HEK293 (cell line): ENCODE measurements around the gene EIF3L.

Experiments
- GFI1B ChIP-seq: fragments of 450-650 bp; formaldehyde crosslinking; IDR thresholded peaks from 2 replicates; pipeline ENCODE4 v1.5.1; 2016; ENCODE audit warnings: missing biosample characterization, missing genetic modification characterization
- INSM2 ChIP-seq: fragments of 450-650 bp; formaldehyde crosslinking; IDR thresholded peaks from 2 replicates; pipeline ENCODE4 v1.5.1; 2016; ENCODE audit warnings: missing biosample characterization, missing genetic modification characterization
- PRDM4 ChIP-seq: fragments of 450-650 bp; formaldehyde crosslinking; IDR thresholded peaks from 2 replicates; pipeline ENCODE4 v1.5.1; 2017; ENCODE audit warnings: missing biosample characterization, missing genetic modification characterization
- PRDM6 ChIP-seq: fragments of 450-650 bp; formaldehyde crosslinking; IDR thresholded peaks from 2 replicates; pipeline ENCODE4 v1.5.1; 2017; ENCODE audit warnings: missing biosample characterization, missing genetic modification characterization
- ZBTB49 ChIP-seq: fragments of 450-650 bp; formaldehyde crosslinking; IDR thresholded peaks from 2 replicates; pipeline ENCODE4 v1.5.1; 2016; ENCODE audit warnings: missing biosample characterization, missing genetic modification characterization, low read depth
- ZNF157 ChIP-seq: fragments of 450-650 bp; formaldehyde crosslinking; IDR thresholded peaks from 2 replicates; pipeline ENCODE4 v1.5.1; 2016; ENCODE audit warnings: missing biosample characterization, missing genetic modification characterization
- ZNF175 ChIP-seq: fragments of 450-650 bp; formaldehyde crosslinking; IDR thresholded peaks from 2 replicates; pipeline ENCODE4 v1.5.1; 2016; ENCODE audit warnings: missing biosample characterization, missing genetic modification characterization
- ZNF202 ChIP-seq: fragments of 450-650 bp; formaldehyde crosslinking; IDR thresholded peaks from 2 replicates; pipeline ENCODE4 v1.5.1; 2016; ENCODE audit warnings: missing biosample characterization, missing genetic modification characterization, borderline replicate concordance
- ZNF223 ChIP-seq: fragments of 450-650 bp; formaldehyde crosslinking; IDR thresholded peaks from 2 replicates; pipeline ENCODE4 v1.5.1; 2016; ENCODE audit warnings: missing biosample characterization, missing genetic modification characterization
- ZNF248 ChIP-seq: fragments of 450-650 bp; formaldehyde crosslinking; IDR thresholded peaks from 2 replicates; pipeline ENCODE4 v1.5.1; 2017; ENCODE audit warnings: missing biosample characterization, missing genetic modification characterization
- ZNF266 ChIP-seq: fragments of 450-650 bp; formaldehyde crosslinking; IDR thresholded peaks from 2 replicates; pipeline ENCODE4 v1.5.1; 2016; ENCODE audit warnings: missing biosample characterization, missing genetic modification characterization, low read depth
- ZNF394 ChIP-seq: fragments of 450-650 bp; formaldehyde crosslinking; IDR thresholded peaks from 2 replicates; pipeline ENCODE4 v1.5.1; 2016; ENCODE audit warnings: missing biosample characterization, missing genetic modification characterization, mild to moderate bottlenecking, moderate library complexity, borderline replicate concordance
- ZNF501 ChIP-seq: fragments of 450-650 bp; formaldehyde crosslinking; IDR thresholded peaks from 2 replicates; pipeline ENCODE4 v1.5.1; 2016; ENCODE audit warnings: missing biosample characterization, missing genetic modification characterization
- ZNF510 ChIP-seq: fragments of 450-650 bp; formaldehyde crosslinking; IDR thresholded peaks from 2 replicates; pipeline ENCODE4 v1.5.1; 2018; ENCODE audit warnings: mild to moderate bottlenecking, missing genetic modification characterization, missing biosample characterization; ENCODE audit not compliant: insufficient replicate concordance
- ZNF514 ChIP-seq: fragments of 450-650 bp; formaldehyde crosslinking; IDR thresholded peaks from 2 replicates; pipeline ENCODE4 v1.5.1; 2016; ENCODE audit warnings: missing biosample characterization, missing genetic modification characterization
- ZNF623 ChIP-seq: fragments of 450-650 bp; formaldehyde crosslinking; IDR thresholded peaks from 2 replicates; pipeline ENCODE4 v1.5.1; 2016; ENCODE audit warnings: missing biosample characterization, missing genetic modification characterization
- ZNF701 ChIP-seq: fragments of 450-650 bp; formaldehyde crosslinking; IDR thresholded peaks from 2 replicates; pipeline ENCODE4 v1.5.1; 2016; ENCODE audit warnings: missing biosample characterization, missing genetic modification characterization
- ZNF707 ChIP-seq: fragments of 450-650 bp; formaldehyde crosslinking; IDR thresholded peaks from 2 replicates; pipeline ENCODE4 v1.5.1; 2016; ENCODE audit warnings: missing biosample characterization, missing genetic modification characterization
- ZNF830 ChIP-seq: fragments of 450-650 bp; IDR thresholded peaks from 2 replicates; pipeline ENCODE4 v1.5.0; 2018; ENCODE audit warnings: missing biosample characterization, missing genetic modification characterization, low read depth, mild to moderate bottlenecking, moderate library complexity
- ZSCAN18 ChIP-seq: fragments of 450-650 bp; formaldehyde crosslinking; IDR thresholded peaks from 2 replicates; pipeline ENCODE4 v1.5.1; 2016; ENCODE audit warnings: missing biosample characterization, missing genetic modification characterization
- ZXDB ChIP-seq: fragments of 450-650 bp; formaldehyde crosslinking; IDR thresholded peaks from 2 replicates; pipeline ENCODE4 v1.5.1; 2016; ENCODE audit warnings: missing biosample characterization, missing genetic modification characterization
- TF ChIP-seq, protein P1 (sequence below): fragments of 450-650 bp; formaldehyde crosslinking; optimal IDR thresholded peaks from 2 replicates; pipeline ENCODE3; 2016; ENCODE audit warnings: missing biosample characterization, mild to moderate bottlenecking, missing genetic modification characterization
- TF ChIP-seq, protein P2 (sequence below): fragments of 450-650 bp; formaldehyde crosslinking; IDR thresholded peaks from 2 replicates; pipeline ENCODE4 v1.5.1; 2016; ENCODE audit warnings: missing biosample characterization, missing genetic modification characterization

EIF3L gene

GRCh38 chr22:37804881-37805809 lies 44.1 kb upstream of the EIF3L start (continued):
- TF ChIP-seq ZSCAN18 (tag by site-specific recombination) (no peak), ZNF707 (no peak), ZNF514 (tag by site-specific recombination) (no peak), ZNF830 (no peak), ZNF394 (tag by site-specific recombination) (peak; percentile 66; the same call in 1 of the 2 replicates), ZXDB (peak; percentile 75), ZNF266 (tag by site-specific recombination) (no peak), ZNF202 (tag by site-specific recombination) (no peak), PRDM4 (tag by site-specific recombination) (no peak), INSM2 (tag by site-specific recombination) (peak; percentile 29; the same call in 1 of the 2 replicates), ZNF223 (tag by site-specific recombination) (no peak), ZNF157 (tag by site-specific recombination) (no peak), ZNF501 (peak; percentile 44; the same call in 1 of the 2 replicates), PRDM6 (tag by site-specific recombination) (no peak), GFI1B (no peak), ZNF248 (tag by site-specific recombination) (no peak), ZBTB49 (no peak), ZNF701 (no peak), ZNF623 (tag by site-specific recombination) (no peak), ZNF175 (tag by site-specific recombination) (no peak), ZNF510 (tag by site-specific recombination) (no peak)
- TF ChIP-seq, protein P1, sequence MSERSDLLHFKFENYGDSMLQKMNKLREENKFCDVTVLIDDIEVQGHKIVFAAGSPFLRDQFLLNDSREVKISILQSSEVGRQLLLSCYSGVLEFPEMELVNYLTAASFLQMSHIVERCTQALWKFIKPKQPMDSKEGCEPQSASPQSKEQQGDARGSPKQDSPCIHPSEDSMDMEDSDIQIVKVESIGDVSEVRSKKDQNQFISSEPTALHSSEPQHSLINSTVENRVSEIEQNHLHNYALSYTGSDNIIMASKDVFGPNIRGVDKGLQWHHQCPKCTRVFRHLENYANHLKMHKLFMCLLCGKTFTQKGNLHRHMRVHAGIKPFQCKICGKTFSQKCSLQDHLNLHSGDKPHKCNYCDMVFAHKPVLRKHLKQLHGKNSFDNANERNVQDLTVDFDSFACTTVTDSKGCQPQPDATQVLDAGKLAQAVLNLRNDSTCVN (tag by site-specific recombination) = peak; percentile 51
- TF ChIP-seq, protein P2, sequence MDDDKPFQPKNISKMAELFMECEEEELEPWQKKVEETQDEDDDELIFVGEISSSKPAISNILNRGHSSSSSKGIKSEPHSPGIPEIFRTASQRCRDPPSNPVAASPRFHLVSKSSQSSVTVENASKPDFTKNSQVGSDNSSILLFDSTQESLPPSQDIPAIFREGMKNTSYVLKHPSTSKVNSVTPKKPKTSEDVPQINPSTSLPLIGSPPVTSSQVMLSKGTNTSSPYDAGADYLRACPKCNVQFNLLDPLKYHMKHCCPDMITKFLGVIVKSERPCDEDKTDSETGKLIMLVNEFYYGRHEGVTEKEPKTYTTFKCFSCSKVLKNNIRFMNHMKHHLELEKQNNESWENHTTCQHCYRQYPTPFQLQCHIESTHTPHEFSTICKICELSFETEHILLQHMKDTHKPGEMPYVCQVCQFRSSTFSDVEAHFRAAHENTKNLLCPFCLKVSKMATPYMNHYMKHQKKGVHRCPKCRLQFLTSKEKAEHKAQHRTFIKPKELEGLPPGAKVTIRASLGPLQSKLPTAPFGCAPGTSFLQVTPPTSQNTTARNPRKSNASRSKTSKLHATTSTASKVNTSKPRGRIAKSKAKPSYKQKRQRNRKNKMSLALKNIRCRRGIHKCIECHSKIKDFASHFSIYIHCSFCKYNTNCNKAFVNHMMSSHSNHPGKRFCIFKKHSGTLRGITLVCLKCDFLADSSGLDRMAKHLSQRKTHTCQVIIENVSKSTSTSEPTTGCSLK (tag by site-specific recombination) = no peak
